Measurements from ENCODE around the gene CRISP2.
"Not testable (repeated sequence)": the region's sequence is repeated elsewhere in the genome, so short reads cannot be mapped to it uniquely, and the experiment has no call there.

Gene CRISP2

GRCh38 chr6:49675816-49676215 is 37.5 kb downstream of the CRISP2 start:
- H3K27me3 ChIP-seq (ENCODE audit: control insufficient read depth, insufficient read depth, low read length): no peaks in the 10 kb centered on the region
- H3K27ac ChIP-seq: no peak overlapping the region
- H3K4me1 ChIP-seq: no peaks in the 10 kb centered on the region
- H3K4me2 ChIP-seq (ENCODE audit: low read length): no peak overlapping the region
- no peak overlapping the region for H3K4me3 ChIP-seq (ENCODE audit: low read depth, low read length)
- no peaks in the 10 kb centered on the region for H3K36me3 ChIP-seq (ENCODE audit: control insufficient read depth, insufficient read depth, low read length)
- no peak overlapping the region for H2AFZ ChIP-seq
- H3K79me2 ChIP-seq: no peaks in the 10 kb centered on the region
- H3K9me3 ChIP-seq (ENCODE audit: control insufficient read depth, low read length): no peaks in the 10 kb centered on the region
- no peak overlapping the region for H3K9ac ChIP-seq
- no peak for TF ChIP-seq CTCF (IDR thresholded peaks at IDR 0.05)

GRCh38 chr6:49668083-49668511 is 45.2 kb downstream of the CRISP2 start:
- no peak overlapping the region for H3K9ac ChIP-seq
- H3K27me3 ChIP-seq (ENCODE audit: control insufficient read depth, insufficient read depth, low read length): no peaks in the 10 kb centered on the region
- no peak for TF ChIP-seq CTCF (IDR thresholded peaks at IDR 0.05)
- H3K4me2 ChIP-seq (ENCODE audit: low read length): no peak overlapping the region
- no peak overlapping the region for H2AFZ ChIP-seq
- no peak overlapping the region for H3K4me3 ChIP-seq (ENCODE audit: low read depth, low read length)
- no peak overlapping the region for H3K27ac ChIP-seq
- H3K9me3 ChIP-seq (ENCODE audit: control insufficient read depth, low read length): no peaks in the 10 kb centered on the region
- no peaks in the 10 kb centered on the region for H3K36me3 ChIP-seq (ENCODE audit: control insufficient read depth, insufficient read depth, low read length)
- no peaks in the 10 kb centered on the region for H3K79me2 ChIP-seq
- H3K4me1 ChIP-seq: no peaks in the 10 kb centered on the region

GRCh38 chr6:49666930-49667757 is 46.2 kb downstream of the CRISP2 start:
- no peak overlapping the region for H3K27ac ChIP-seq
- no peak overlapping the region for H2AFZ ChIP-seq
- H3K27me3 ChIP-seq (ENCODE audit: control insufficient read depth, insufficient read depth, low read length): no peaks in the 10 kb centered on the region
- TF ChIP-seq CTCF (IDR thresholded peaks at IDR 0.05): no peak
- H3K4me2 ChIP-seq (ENCODE audit: low read length): no peak overlapping the region
- H3K9me3 ChIP-seq (ENCODE audit: control insufficient read depth, low read length): no peaks in the 10 kb centered on the region
- no peaks in the 10 kb centered on the region for H3K36me3 ChIP-seq (ENCODE audit: control insufficient read depth, insufficient read depth, low read length)
- H3K9ac ChIP-seq: no peak overlapping the region
- no peaks in the 10 kb centered on the region for H3K79me2 ChIP-seq
- no peak overlapping the region for H3K4me3 ChIP-seq (ENCODE audit: low read depth, low read length)
- H3K4me1 ChIP-seq: no peaks in the 10 kb centered on the region

- no peak for TF ChIP-seq CTCF (IDR thresholded peaks at IDR 0.05)
- no peak overlapping the region for H2AFZ ChIP-seq
- H3K4me2 ChIP-seq (ENCODE audit: low read length): no peak overlapping the region
- H3K36me3 ChIP-seq (ENCODE audit: control insufficient read depth, insufficient read depth, low read length): no peaks in the 10 kb centered on the region
- no peaks in the 10 kb centered on the region for H3K27me3 ChIP-seq (ENCODE audit: control insufficient read depth, insufficient read depth, low read length)
- no peak overlapping the region for H3K9ac ChIP-seq
- peaks cover 1% of the 10 kb centered on the region for H3K9me3 ChIP-seq (ENCODE audit: control insufficient read depth, low read length)
- H3K27ac ChIP-seq: no peak overlapping the region
- H3K4me3 ChIP-seq (ENCODE audit: low read depth, low read length): no peak overlapping the region
- H3K4me1 ChIP-seq: no peaks in the 10 kb centered on the region
- no peaks in the 10 kb centered on the region for H3K79me2 ChIP-seq
Observed at GRCh38 chr6:49666480-49666879, 46.9 kb downstream of the CRISP2 start.

- no peak overlapping the region for H3K9ac ChIP-seq
- H3K4me1 ChIP-seq: no peaks in the 10 kb centered on the region
- H3K79me2 ChIP-seq: no peaks in the 10 kb centered on the region
- H2AFZ ChIP-seq: no peak overlapping the region
- H3K4me2 ChIP-seq (ENCODE audit: low read length): no peak overlapping the region
- H3K4me3 ChIP-seq (ENCODE audit: low read depth, low read length): no peak overlapping the region
- no peak overlapping the region for H3K27ac ChIP-seq
- peaks cover 3% of the 10 kb centered on the region for H3K9me3 ChIP-seq (ENCODE audit: control insufficient read depth, low read length)
- H3K36me3 ChIP-seq (ENCODE audit: control insufficient read depth, insufficient read depth, low read length): no peaks in the 10 kb centered on the region
- no peaks in the 10 kb centered on the region for H3K27me3 ChIP-seq (ENCODE audit: control insufficient read depth, insufficient read depth, low read length)
- no peak for TF ChIP-seq CTCF (IDR thresholded peaks at IDR 0.05)
Observed at GRCh38 chr6:49664817-49665216, 48.5 kb downstream of the CRISP2 start.

- H3K27ac ChIP-seq; H3K4me2 ChIP-seq (ENCODE audit: low read length); H3K4me3 ChIP-seq (ENCODE audit: low read depth, low read length); H3K4me1 ChIP-seq; H3K9me3 ChIP-seq (ENCODE audit: control insufficient read depth, low read length); H3K27me3 ChIP-seq (ENCODE audit: control insufficient read depth, insufficient read depth, low read length); H3K79me2 ChIP-seq; H2AFZ ChIP-seq; H3K9ac ChIP-seq; H3K36me3 ChIP-seq (ENCODE audit: control insufficient read depth, insufficient read depth, low read length): not testable (repeated sequence)
Observed at GRCh38 chr6:49664054-49664453, 49.3 kb downstream of the CRISP2 start.
